GM18951 (cell line): ENCODE data around the gene KRT17.
"Not testable (repeated sequence)": the region's sequence is repeated elsewhere in the genome, so short reads cannot be mapped to it uniquely, and the experiment has no call there.

Experiments
- POLR2A ChIP-seq: IDR thresholded peaks from 4 replicates; pipeline ENCODE4 v1.6.1; 2011; ENCODE audit warnings: mild to moderate bottlenecking; ENCODE audit not compliant: insufficient read length, insufficient read depth; ENCODE audit errors: extremely low read depth
- in situ Hi-C: fragments of 300-500 bp; cut with MboI; formaldehyde crosslinking; loops from one replicate; pipeline ENCODE4 v1.12.0; 2022; ENCODE audit warnings: low sequenced_read_pairs, mixed read lengths, inconsistent platforms; ENCODE audit not compliant: unreplicated experiment

Gene KRT17

DNA sequence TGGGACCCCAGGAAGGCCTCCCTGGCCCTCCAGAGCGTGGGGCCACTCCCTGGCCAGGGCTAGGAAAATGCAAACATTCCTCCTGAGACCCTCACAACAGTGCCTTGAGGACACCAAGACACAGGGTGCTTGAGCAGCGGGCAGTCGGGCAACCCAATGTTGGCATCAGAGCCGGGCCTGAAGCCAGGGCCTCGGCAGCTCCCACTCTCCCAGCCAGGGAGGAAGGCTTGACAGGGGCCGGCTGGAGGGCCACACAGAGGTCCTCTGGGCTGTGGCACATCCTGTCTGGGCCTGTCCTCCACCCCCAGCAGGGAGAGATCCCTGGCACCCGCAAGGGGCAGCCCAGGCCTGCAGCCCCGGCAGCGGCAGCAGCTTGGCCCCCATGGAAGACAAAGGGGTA, 12.3 kb upstream of the KRT17 start:
- no peak for TF ChIP-seq POLR2A
- in situ Hi-C loops, result no loop called here

DNA sequence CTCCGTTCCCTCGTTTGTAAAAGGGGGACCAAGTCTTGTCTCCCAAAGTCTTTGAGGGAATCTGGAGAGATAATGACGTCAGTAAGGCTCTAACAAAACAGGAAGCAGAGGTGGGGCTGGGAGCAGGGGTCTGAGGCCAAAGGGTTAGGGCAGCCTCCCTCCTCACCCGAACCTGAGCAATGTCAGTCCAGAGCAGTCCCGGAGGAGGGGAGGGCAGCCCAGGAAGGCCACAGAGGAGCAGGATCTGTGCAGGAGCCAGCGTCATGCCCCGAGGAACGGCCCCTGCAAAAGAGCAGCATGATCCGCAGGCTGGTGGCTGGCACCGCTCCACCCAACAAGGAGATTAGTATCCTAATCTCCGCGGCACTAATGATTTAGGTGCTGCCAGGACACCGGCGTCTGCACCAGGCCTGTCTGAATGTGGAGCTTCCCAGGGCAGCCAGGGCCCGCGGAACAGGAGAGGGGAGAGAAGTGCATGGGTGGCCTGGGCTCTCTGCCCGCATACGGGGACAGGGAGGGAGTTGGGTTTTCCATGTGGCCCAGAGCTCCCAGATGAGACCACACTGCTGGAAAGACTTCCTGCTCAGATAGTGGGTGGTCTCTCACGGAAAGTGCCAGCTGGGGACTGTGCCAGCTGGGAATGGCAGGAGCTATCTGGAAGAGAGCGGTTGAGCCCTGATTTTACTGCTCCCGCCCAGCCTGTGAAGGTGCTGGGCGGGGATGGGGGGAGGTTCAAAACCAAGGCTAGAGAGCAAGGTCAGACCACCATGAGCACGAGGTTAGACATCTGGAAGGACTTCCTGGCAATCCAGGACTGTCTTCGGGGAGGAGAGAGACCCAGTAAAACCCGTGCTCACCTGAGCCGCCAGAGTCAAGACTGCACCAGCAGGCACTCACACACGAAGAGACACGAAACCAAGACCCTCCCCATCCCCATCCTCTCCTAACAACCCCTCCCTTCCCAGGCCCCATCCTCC, 11.0 kb upstream of the KRT17 start:
- in situ Hi-C loops, result no loop called here
- no peak for TF ChIP-seq POLR2A

DNA sequence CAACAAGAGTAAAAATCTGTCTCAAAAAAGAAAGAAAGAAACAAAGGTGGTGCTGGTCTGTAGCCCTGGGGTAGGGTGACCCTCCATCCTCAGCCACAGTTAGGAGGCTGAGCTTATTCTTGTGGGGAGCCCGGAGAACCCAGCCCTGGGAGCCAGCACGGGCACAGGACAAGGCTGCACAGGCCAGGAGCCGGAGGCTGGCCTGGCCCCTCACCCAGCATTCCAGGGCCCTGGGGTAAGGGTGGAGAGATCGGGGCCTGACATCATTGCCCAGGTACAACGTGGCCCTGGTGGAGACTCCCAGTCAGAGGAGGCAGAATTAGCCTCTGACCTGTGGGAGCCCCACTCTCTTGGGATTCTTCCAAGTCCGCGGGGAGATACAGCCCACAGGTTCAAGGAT, 10.3 kb upstream of the KRT17 start:
- in situ Hi-C loops, result no loop called here

DNA sequence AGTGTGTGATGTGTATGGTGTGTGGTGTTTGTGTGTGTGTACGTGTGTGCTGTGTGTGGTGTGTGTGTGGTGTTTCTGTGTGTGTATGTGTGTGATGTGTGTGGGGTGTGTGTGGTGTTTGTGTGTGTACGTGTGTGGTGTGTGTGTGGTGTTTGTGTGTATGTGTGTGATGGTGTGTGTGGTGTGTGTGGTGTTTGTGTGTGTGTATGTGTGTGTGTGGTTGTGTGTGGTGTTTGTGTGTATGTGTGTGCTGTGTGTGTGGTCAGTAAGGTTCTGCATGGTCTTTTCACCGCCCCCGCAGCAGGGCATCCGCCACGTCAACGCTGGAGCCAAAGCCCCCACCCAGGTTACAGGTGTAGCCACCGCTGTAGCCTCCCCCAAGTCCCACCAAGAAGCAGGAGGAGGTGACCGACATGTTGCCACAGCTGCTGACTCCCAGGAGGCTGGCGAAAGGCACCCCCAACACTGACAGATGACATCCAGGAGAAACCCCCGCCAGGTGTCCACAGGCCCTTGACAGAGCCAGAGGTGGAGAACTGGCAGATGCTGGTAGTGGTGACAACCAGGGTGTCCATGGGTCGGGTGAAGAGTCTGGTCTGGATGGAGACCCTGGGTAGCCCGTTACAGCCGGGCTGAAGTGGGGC, 9.3 kb upstream of the KRT17 start:
- in situ Hi-C loops, result no loop called here

More for the DNA sequence above, 10.3 kb upstream of the KRT17 start:
- no peak for TF ChIP-seq POLR2A

DNA sequence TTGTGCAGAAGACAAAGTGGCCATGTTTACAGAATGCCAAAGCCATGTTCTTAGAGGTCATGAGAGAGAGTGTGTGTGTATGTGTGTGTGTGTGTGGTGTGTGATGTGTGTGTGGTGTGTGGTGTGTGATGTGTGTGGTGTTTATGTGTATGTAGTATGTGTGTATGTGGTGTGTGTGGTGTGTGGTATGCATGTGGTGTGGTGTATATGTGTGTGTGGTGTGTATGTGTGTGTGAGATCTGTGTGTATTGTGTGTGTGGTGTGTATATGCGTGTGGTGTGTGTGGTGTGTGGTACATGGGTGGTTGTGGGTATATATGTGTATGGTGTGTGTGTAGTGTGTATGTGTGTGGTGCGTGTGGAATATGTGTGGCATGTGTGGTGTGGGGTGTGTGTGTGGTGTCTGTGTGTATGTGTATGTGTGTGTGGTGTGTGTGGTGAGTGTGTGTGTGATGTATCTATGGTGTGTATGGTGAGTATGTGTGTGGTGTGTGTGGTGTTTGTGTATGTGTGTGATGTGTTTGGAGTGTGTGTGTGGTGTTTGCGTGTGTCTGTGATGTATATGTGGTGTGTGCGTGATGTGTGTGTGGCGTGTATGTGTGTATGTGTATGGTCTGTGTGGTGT, 8.2 kb upstream of the KRT17 start:
- in situ Hi-C loops, result no loop called here
- TF ChIP-seq POLR2A, result no peak

More for the DNA sequence above, 9.3 kb upstream of the KRT17 start:
- no peak for TF ChIP-seq POLR2A

DNA sequence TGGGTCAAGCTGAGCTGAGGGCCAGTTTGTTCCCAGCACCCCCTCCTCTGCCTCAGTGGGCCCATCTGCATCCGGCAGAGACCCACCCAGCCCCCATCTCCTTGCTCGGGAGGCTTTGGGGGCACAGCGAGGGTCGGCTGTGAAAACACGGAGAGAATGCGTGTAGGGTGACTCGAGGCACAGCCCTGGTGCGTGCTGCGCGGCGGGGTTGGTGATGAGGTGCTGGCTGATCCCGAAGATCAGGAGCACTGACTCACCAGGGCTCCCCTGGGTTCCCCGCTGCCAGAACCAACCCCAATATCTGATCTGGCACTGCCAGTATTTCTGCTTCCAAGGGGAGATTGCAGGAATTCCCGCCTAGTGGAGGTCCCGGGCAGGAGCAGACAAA, 7.5 kb upstream of the KRT17 start:
- in situ Hi-C loops, result no loop called here
- no peak for TF ChIP-seq POLR2A

DNA sequence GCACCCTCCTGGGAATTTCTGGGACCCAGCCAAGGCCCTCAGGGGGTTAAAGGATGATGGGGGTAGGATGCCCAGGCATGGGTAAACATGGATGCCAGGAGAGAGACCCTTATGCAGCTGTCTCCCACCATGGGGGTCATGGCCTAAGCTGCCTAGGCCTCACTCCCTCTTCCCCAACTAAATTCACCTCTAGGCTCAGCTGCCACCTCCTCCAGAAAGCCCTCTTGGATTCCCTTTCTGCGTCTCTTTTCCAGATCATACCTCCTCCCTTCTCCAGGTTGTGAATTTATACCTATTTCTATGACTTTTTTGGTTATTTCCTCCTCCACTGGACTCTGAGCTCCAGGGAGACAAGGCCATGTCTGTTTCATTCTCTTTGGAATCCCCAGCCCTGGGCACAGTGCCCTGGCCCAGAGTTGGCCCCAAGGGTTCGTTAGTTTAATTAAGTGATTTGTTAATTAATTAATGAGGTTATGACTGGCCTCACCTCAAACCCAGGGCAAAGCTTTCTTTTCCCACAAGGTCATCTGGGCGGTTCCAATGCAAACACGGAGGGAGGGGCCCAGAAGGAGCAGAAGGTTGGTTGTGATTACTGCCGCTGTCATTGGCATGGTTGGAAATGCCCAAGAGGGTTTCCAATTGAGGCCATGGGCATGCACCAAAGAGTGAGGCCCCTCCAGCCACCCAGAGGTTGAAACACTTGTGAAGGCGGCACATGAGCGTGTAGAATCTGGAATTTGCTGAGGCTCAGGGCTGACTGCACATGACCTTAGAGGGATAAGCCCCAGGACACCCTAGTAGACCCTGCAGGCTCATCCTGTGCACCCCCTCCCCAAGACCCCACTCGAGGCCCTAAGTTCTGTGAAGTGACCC, 6.9 kb upstream of the KRT17 start:
- TF ChIP-seq POLR2A, result no peak
- in situ Hi-C loops, result no loop called here

DNA sequence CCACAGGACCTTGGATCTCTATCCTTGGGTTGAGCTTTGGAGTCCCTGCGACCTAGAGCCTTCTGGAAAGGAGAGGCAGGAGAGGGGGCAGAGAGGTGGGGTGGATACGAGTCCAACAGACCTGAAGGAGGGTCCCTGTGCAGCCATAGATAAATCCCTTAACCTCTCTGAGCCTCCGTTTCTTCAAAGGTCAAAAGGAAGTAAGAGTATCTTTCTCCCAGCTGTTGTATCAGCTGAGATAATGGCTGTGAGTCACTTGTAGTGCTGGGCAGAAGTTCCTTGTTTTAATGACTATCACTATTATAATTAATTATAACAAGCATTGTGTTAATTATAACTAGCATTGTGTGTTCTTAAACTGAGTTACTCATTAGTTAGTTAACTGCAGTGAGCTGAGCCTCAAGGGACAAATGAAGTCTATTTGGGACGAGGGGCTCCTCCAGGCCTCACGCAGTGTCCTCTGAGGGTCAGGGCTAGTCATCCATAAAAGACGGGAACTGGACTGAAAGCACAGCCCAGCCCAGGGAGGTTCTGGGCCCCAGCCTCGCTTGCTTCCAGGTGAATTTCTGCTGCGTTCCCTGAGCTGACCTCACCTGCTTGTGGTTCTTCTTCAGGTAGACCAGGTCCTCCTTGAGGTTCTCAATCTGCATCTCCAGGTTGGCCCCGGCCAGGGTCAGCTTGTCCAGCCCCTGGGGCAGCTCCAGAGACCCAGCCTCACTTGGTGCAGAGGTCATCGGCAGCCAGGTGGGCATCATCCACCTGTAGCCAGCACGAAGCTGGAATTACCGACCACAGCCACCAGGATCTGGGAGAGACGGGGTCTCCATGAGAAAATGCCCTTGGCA, 5.7 kb upstream of the KRT17 start:
- no peak for TF ChIP-seq POLR2A
- in situ Hi-C loops, result no loop called here

DNA sequence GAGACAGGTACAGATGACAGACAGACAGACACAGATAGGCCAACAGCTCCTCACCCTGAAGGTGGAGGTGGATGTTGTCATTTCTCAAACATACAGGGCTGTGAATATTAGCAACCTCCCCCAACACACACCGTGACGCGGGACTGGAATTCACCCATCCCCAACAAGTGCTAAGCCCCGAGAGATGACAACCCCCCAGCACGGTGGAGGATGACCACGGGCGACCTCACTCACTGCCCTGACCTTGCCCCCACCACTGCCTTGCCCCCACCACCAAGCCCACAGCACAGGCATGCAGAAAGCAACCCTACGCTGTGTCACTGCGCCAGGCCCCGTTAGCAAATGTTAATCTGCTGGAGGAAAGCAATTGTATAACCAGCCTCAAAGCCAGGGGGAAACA, 4.9 kb upstream of the KRT17 start:
- in situ Hi-C loops, result no loop called here
- TF ChIP-seq POLR2A, result no peak

DNA sequence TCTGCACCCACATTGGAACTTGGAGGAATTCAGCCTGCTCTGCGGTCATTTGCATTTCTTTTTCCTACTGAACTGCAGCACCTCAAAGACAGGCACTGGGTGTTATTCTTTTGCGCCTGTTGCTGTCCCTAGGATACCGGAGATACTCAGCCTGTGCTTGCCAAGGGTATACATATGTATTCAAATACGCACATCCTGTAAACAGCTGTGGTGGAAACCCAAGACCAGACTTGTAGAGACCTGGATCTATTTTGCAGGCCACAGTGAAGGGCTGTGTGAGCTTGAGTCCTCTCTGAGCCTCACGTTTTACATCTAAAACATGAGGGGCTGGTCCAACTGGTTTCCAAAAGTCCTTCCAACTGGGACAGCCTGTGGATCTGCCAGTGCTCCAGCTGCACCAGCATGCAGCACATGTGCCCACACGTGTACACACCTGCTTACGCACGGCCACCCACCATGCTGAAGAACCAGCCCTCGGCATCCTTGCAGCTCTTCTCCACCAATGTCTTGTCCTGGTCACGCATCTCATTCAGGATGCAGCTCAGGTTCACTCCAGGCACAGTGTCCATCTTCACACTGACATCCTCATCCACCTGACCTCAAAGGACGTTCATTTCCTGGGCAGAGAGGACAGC, 4.4 kb upstream of the KRT17 start:
- in situ Hi-C loops, result not testable (repeated sequence)

DNA sequence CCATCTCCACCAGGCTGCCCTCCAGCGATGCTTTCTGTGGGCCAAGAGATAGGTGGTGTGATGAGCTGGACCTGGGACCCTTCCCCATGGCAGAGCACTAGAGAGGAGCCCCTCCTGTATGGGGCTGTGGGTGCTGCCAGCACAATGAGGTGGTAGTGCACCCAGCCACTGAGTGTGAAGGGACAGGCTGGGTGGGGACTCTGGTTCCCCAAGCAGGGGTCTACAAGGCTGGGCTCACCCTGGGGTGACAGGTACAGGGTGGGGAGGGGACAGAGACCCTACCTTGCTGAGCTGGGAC, 3.6 kb upstream of the KRT17 start:
- in situ Hi-C loops, result not testable (repeated sequence)
